Fibroblast of mammary gland (primary cell): ENCODE measurements around the gene UTRN.

Experiments
- DNase-seq: peaks from one replicate; pipeline ENCODE4 v3.0.0-alpha.2; 2010; ENCODE audit warnings: low read depth
- H3K4me3 ChIP-seq: 2 replicates; pipeline ENCODE4 v1.5.1; 2011; ENCODE audit warnings: low read depth, mild to moderate bottlenecking, low read length, moderate library complexity; ENCODE audit not compliant: control insufficient read depth
- CTCF ChIP-seq: conservative IDR thresholded peaks from 2 replicates; pipeline ENCODE4 v1.5.1; 2011; ENCODE audit warnings: low read depth, low read length, inconsistent platforms; ENCODE audit not compliant: control insufficient read depth, insufficient read depth

Gene UTRN

GRCh38 chr6:144325232-144325631 is 40.1 kb downstream of the UTRN start:
- TF ChIP-seq CTCF: no peak
- no peak for DNase-seq
- H3K4me3 ChIP-seq: no peak overlapping the region

- DNase-seq: no peak
- TF ChIP-seq CTCF: no peak
- no peak overlapping the region for H3K4me3 ChIP-seq
Measured at GRCh38 chr6:144326393-144326792, 41.3 kb downstream of the UTRN start.

- no peak for TF ChIP-seq CTCF
- H3K4me3 ChIP-seq: no peak overlapping the region
- DNase-seq: peak; percentile 36
Measured at GRCh38 chr6:144327081-144327480, 41.9 kb downstream of the UTRN start.

- no peak for TF ChIP-seq CTCF
- no peak for DNase-seq
- no peak overlapping the region for H3K4me3 ChIP-seq
Measured at GRCh38 chr6:144330017-144330987, 45.2 kb downstream of the UTRN start.

GRCh38 chr6:144331491-144331969 is 46.4 kb downstream of the UTRN start:
- no peak for DNase-seq
- no peak for TF ChIP-seq CTCF
- no peak overlapping the region for H3K4me3 ChIP-seq

- no peak overlapping the region for H3K4me3 ChIP-seq
- DNase-seq: no peak
- TF ChIP-seq CTCF: no peak
Measured at GRCh38 chr6:144332177-144332576, 47.0 kb downstream of the UTRN start.
